Measurements from ENCODE around the gene FCHSD1. TPM values are rescaled to one million over a fixed set of nuclear protein-coding genes. Genes with fewer than 3 reads are reported as not detected.

Gene FCHSD1
- total RNA-seq, 1 donor from 2014 or later, result 42.2 TPM

DNA sequence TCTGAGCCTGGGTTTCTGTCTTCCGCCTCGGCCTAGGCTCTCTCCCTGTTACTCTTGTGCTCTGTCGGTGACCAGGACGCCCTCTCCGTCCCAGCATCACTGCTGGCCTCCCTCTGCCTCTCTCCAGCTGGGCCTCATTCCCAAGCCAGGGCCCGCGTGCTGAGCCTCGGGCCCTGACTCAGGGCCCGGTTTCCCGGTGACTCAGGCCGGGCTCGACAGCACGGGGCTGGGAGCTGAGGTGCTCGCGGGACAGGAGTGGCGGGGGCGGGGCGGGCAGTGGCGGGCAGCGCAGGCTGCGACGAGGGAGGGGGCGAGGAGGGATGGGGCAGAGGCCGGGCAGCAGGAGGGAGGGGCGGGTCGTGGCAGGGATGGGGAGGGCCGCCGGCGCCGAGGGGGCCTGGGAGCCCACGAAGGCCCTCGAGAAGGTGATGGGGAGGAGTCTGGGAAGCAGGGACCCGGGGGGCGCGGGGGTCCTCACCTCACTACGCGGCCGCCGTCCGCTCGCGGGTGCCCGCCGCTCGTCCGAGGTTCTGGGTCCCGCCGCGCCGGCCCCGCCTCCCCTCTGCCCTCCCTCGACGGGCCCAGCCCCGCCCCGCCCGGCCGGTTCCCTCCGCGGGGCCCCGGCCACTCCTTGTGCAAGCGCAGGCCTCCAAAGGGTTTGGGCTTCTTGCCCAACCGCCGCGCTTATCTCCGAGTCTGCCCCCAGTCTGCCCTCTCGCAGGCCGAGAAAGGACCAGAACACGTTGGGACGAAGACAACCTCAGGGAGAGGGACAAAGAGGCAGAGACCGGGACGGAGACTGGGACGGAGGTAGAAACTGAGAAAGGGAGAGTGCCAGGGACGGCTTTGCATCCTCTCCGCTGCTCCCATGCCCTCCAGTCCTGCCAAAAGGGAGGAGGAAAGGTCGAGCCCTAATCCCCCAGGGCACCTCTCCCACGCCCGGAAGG is 30.8 kb upstream of the FCHSD1 start, which contains the start of gene ARAP3:
Gene ARAP3, minus strand, starts transcription at position 536 of the 947 bp plus-strand sequence. CDS start 1,744 bp downstream, outside the sequence.
- Histone ChIP-seq H3K4me1 (peaks cover 29% of the 10 kb centered on the region), H3K27me3 (no peaks in the 10 kb centered on the region), H3K4me3 (peak within 1 kb of the TSS; percentile 49), H3K27ac (peak within 1 kb of the TSS; percentile 76), H3K36me3 (no peaks in the 10 kb centered on the region), H3K9me3 (no peaks in the 10 kb centered on the region)
- intact Hi-C loops (cut with DNase I), result no loop called here
- TF ChIP-seq, protein P1, sequence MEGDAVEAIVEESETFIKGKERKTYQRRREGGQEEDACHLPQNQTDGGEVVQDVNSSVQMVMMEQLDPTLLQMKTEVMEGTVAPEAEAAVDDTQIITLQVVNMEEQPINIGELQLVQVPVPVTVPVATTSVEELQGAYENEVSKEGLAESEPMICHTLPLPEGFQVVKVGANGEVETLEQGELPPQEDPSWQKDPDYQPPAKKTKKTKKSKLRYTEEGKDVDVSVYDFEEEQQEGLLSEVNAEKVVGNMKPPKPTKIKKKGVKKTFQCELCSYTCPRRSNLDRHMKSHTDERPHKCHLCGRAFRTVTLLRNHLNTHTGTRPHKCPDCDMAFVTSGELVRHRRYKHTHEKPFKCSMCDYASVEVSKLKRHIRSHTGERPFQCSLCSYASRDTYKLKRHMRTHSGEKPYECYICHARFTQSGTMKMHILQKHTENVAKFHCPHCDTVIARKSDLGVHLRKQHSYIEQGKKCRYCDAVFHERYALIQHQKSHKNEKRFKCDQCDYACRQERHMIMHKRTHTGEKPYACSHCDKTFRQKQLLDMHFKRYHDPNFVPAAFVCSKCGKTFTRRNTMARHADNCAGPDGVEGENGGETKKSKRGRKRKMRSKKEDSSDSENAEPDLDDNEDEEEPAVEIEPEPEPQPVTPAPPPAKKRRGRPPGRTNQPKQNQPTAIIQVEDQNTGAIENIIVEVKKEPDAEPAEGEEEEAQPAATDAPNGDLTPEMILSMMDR (IDR thresholded peaks at IDR 0.05), result no peak
- TF ChIP-seq POLR2AphosphoS5 (IDR thresholded peaks at IDR 0.05; ENCODE audit: insufficient read depth in 1 of 2, low read depth in 1 of 2), result peak in 1 of 2 donors; percentile 53
- DNase-seq (ENCODE audit: extremely low spot score in 2 of 2), result no peak

GRCh38 chr5:141681295-141681694 is 30.1 kb upstream of the FCHSD1 start:
- peaks cover 29% of the 10 kb centered on the region for H3K4me1 ChIP-seq
- H3K36me3 ChIP-seq, result no peaks in the 10 kb centered on the region
- intact Hi-C loops (cut with DNase I), result no loop called here
- DNase-seq (ENCODE audit: extremely low spot score in 2 of 2), result no peak
- peak overlapping the region; percentile 76 for H3K27ac ChIP-seq
- no peaks in the 10 kb centered on the region for H3K9me3 ChIP-seq
- peak overlapping the region; percentile 49 for H3K4me3 ChIP-seq
- no peaks in the 10 kb centered on the region for H3K27me3 ChIP-seq
- no peak for TF ChIP-seq POLR2A (IDR thresholded peaks at IDR 0.05)

- no peaks in the 10 kb centered on the region for H3K36me3 ChIP-seq
- intact Hi-C loops (cut with DNase I), result no loop called here
- no peaks in the 10 kb centered on the region for H3K9me3 ChIP-seq
- peaks cover 29% of the 10 kb centered on the region for H3K4me1 ChIP-seq
- H3K27me3 ChIP-seq, result no peaks in the 10 kb centered on the region
- H3K27ac ChIP-seq, result peak overlapping the region; percentile 76
- DNase-seq (ENCODE audit: extremely low spot score in 2 of 2), result no peak
- peak overlapping the region; percentile 49 for H3K4me3 ChIP-seq
- TF ChIP-seq POLR2A (IDR thresholded peaks at IDR 0.05) (no peak), POLR2AphosphoS5 (IDR thresholded peaks at IDR 0.05; ENCODE audit: insufficient read depth in 1 of 2, low read depth in 1 of 2) (peak in 1 of 2 donors; percentile 37)
- TF ChIP-seq, protein P1 (IDR thresholded peaks at IDR 0.05), result no peak
Measured at GRCh38 chr5:141680751-141681201, 29.6 kb upstream of the FCHSD1 start.

DNA sequence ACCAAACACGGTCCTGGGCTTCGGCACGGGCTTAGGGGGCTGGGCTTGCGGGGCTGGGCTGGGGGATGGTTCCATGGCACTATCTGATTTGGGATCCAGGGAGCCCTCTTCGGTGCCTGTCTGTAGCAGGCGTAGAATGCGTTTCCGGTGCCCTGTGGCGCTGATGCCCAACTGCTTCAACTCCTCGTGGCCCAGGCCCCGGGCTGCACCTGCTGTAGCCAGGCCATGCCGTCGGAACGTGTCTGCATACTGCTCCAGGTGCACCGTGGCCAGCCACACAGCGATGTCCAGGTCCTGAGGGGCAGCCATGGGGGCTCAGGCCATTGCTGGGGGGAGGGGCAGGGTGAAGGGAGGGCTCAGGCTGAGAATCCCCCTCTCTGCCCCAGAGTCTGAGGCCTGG is 29.0 kb upstream of the FCHSD1 start:
- peak overlapping the region in 1 of 2 donors; percentile 18 for H3K4me3 ChIP-seq
- no peaks in the 10 kb centered on the region for H3K36me3 ChIP-seq
- no peaks in the 10 kb centered on the region for H3K27me3 ChIP-seq
- DNase-seq (ENCODE audit: extremely low spot score in 2 of 2), result no peak
- peaks cover 29% of the 10 kb centered on the region for H3K4me1 ChIP-seq
- intact Hi-C loops (cut with DNase I), result no loop called here
- no peak for TF ChIP-seq POLR2AphosphoS5 (IDR thresholded peaks at IDR 0.05; ENCODE audit: insufficient read depth in 1 of 2, low read depth in 1 of 2)
- TF ChIP-seq POLR2A (IDR thresholded peaks at IDR 0.05), result no peak
- TF ChIP-seq, protein P1 (IDR thresholded peaks at IDR 0.05), result no peak
- H3K27ac ChIP-seq, result no peak overlapping the region
- H3K9me3 ChIP-seq, result no peaks in the 10 kb centered on the region

DNA sequence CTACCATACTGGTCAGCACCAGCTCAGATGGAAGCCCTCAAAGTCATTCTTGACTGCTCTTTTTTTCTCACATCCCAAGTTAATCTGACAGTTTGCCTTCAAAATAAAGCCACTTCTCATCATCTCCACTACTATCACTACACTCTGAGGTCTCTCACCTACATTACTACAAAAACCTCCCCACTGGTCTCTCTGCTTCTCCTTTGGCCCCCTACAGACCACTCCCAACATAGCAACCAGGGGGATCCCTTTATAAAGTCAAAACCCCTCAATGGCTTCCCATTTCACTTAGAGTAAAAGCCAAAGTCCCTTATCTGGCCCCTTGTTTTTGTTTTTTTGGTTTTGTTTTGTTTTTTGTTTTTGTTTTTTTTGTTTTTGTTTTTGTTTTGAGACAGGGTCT is 26.2 kb upstream of the FCHSD1 start:
- Histone ChIP-seq H3K36me3 (no peaks in the 10 kb centered on the region), H3K27ac (no peak overlapping the region), H3K27me3 (no peaks in the 10 kb centered on the region), H3K4me3 (no peak overlapping the region), H3K4me1 (peaks cover 24% of the 10 kb centered on the region), H3K9me3 (no peaks in the 10 kb centered on the region)
- DNase-seq (ENCODE audit: extremely low spot score in 2 of 2), result no peak
- intact Hi-C loops (cut with DNase I), result no loop called here
- TF ChIP-seq POLR2A (IDR thresholded peaks at IDR 0.05) (no peak), POLR2AphosphoS5 (IDR thresholded peaks at IDR 0.05; ENCODE audit: insufficient read depth in 1 of 2, low read depth in 1 of 2) (no peak)
- TF ChIP-seq, protein P1 (IDR thresholded peaks at IDR 0.05), result no peak
